Stomach (tissue), 9 donors: Measurements from ENCODE around the gene CSDE1. TPM values are rescaled to one million over a fixed set of nuclear protein-coding genes. Genes with fewer than 3 reads are reported as not detected.

ENCODE experiments used
- DNase-seq, 2 donors: peaks; one replicate each; pipeline versions ENCODE4 v3.0.0 to v3.0.0-alpha.2; 2013 to 2019
- H3K27ac ChIP-seq, 5 donors: fragments of 200-600 bp in 4 of 5; sonication (generic) in 4 of 5; one replicate each; pipeline ENCODE4 v1.5.1; 2013 to 2019; ENCODE audit warnings: mild to moderate bottlenecking in 1 of 5, moderate library complexity in 1 of 5
- H3K27me3 ChIP-seq, 3 donors: fragments of 200-600 bp; sonication (generic); one replicate each; pipeline ENCODE4 v1.5.1; 2017 to 2019; ENCODE audit warnings: mixed run types in 1 of 3
- H3K36me3 ChIP-seq, 4 donors: fragments of 200-600 bp; sonication (generic); 1 replicate in 3 of 4; 2 replicates in 1 of 4; pipeline ENCODE4 v1.5.1; 2016 to 2019
- H3K4me1 ChIP-seq, 4 donors: fragments of 200-600 bp; sonication (generic); one replicate each; pipeline ENCODE4 v1.5.1; 2016 to 2019
- H3K4me3 ChIP-seq, 4 donors: fragments of 200-600 bp; sonication (generic) in 3 of 4; one replicate each; pipeline ENCODE4 v1.5.1; 2016 to 2019; ENCODE audit warnings: mild to moderate bottlenecking in 1 of 4
- H3K9me3 ChIP-seq, 4 donors: fragments of 200-600 bp; sonication (generic); one replicate each; pipeline ENCODE4 v1.5.1; 2016 to 2019
- CTCF ChIP-seq, 7 experiments: fragments of 450-650 bp in 4 of 7; fragments of 200-600 bp in 3 of 7; sonication (generic) in 3 of 7; IDR thresholded peaks; one replicate each; pipeline ENCODE4 v1.5.1; 2016 to 2019; ENCODE audit warnings: antibody characterized with exemption in 7 of 7, control low read depth in 2 of 7, mild to moderate bottlenecking in 1 of 7
- EP300 ChIP-seq: sonication (generic); formaldehyde crosslinking; IDR thresholded peaks from one replicate; pipeline ENCODE4 v1.6.1; 2017; ENCODE audit warnings: antibody characterized with exemption
- POLR2A ChIP-seq, 4 donors: fragments of 450-650 bp; IDR thresholded peaks; one replicate each; pipeline ENCODE4 v1.6.1; 2016; ENCODE audit warnings: antibody characterized with exemption in 4 of 4, control low read depth in 2 of 4, mild to moderate bottlenecking in 1 of 4, moderate library complexity in 1 of 4
- POLR2AphosphoS5 ChIP-seq, 3 donors: sonication (generic); formaldehyde crosslinking; IDR thresholded peaks; one replicate each; pipeline ENCODE4 v1.6.1; 2016; ENCODE audit warnings: antibody characterized with exemption in 3 of 3
- WGBS, 5 donors: extraction: QIAGEN DNeasy Blood & Tissue Kit in 3 of 5; methylation state at CpG; one replicate each; pipeline versions ENCODE4 v1.1.5 to v1.1.7; 2013 to 2018; 5-methylcytosine and 5-hydroxymethylcytosine counted together
- intact Hi-C: fragments of 100-400 bp; cut with DNase I; formaldehyde crosslinking; loops from one replicate; pipeline ENCODE4 v1.15.1; 2023; ENCODE audit warnings: low total_unique reads
- polyA plus RNA-seq, 3 donors: library from polyadenylated mRNA; stranded (reverse); fragments of 200-250 nt; gene quantifications; one replicate each; pipeline ENCODE4 v1.2.3, GENCODE V29; 2013
- total RNA-seq, 5 donors: library from RNA; depleted of rRNA; stranded (reverse); fragments of >200 nt; gene quantifications; one replicate each; pipeline versions ENCODE4 v1.1.0 to v1.2.3, GENCODE V29; 2014 to 2016
- donor health status: healthy with polysubstance abuse.
- donor health status: Bipolar disorder and iron deficiency.
- donor health status: healthy.

CSDE1 gene
- total and polyA plus RNA-seq, 8 donors: 129 to 679 (median 374) TPM

GRCh38 chr1:114700036-114700600 lies 57.7 kb downstream of the CSDE1 start:
- WGBS, 5 donors: 57 to 63% (median 61%) methylated on average over 4 of the region's 4 CpGs
- TF ChIP-seq CTCF (IDR thresholded peaks at IDR 0.05) (no peak), POLR2AphosphoS5 (IDR thresholded peaks at IDR 0.05) (no peak), EP300 (no peak), POLR2A (IDR thresholded peaks at IDR 0.05) (no peak)
- no peak overlapping the region for H3K27ac ChIP-seq
- intact Hi-C loops: no loop called here
- no peaks in the 10 kb centered on the region for H3K9me3 ChIP-seq
- no peak for DNase-seq
- H3K27me3 ChIP-seq: no peaks in the 10 kb centered on the region
- peaks cover 0 to 10% (median 4%) of the 10 kb centered on the region in 4 donors for H3K36me3 ChIP-seq
- H3K4me1 ChIP-seq: no peaks in the 10 kb centered on the region
- no peak overlapping the region for H3K4me3 ChIP-seq

- Histone ChIP-seq H3K9me3 (no peaks in the 10 kb centered on the region), H3K4me3 (no peak overlapping the region), H3K36me3 (no peaks in the 10 kb centered on the region), H3K27ac (no peak overlapping the region), H3K4me1 (no peaks in the 10 kb centered on the region), H3K27me3 (peaks cover 0 to 3% (median 0%) of the 10 kb centered on the region in 3 donors)
- TF ChIP-seq POLR2A (IDR thresholded peaks at IDR 0.05): no peak
- no peak for TF ChIP-seq CTCF (IDR thresholded peaks at IDR 0.05)
- no peak for TF ChIP-seq EP300
- no peak for TF ChIP-seq POLR2AphosphoS5 (IDR thresholded peaks at IDR 0.05)
- no peak for DNase-seq
- intact Hi-C loops: no loop called here
Measured at GRCh38 chr1:114696810-114697209, 61.0 kb downstream of the CSDE1 start.

- WGBS, 5 donors: 71 to 84% (median 81%) methylated on average over 6 of the region's 6 CpGs
- Histone ChIP-seq H3K4me3 (no peak within 1 kb of the TSS), H3K36me3 (no peaks in the 10 kb centered on the region), H3K9me3 (no peaks in the 10 kb centered on the region), H3K27me3 (peaks cover 0 to 3% (median 0%) of the 10 kb centered on the region in 3 donors), H3K4me1 (no peaks in the 10 kb centered on the region), H3K27ac (no peak within 1 kb of the TSS)
- DNase-seq: no peak
- intact Hi-C loops: no loop called here
- TF ChIP-seq CTCF (IDR thresholded peaks at IDR 0.05): no peak
- no peak for TF ChIP-seq POLR2AphosphoS5 (IDR thresholded peaks at IDR 0.05)
- no peak for TF ChIP-seq EP300
- no peak for TF ChIP-seq POLR2A (IDR thresholded peaks at IDR 0.05)
Measured at GRCh38 chr1:114695430-114696058, 62.2 kb downstream of the CSDE1 start, which contains the start of gene AMPD1. Gene AMPD1 (minus strand): TSS chr1:114695546. CDS start chr1:114695471, 75 bp downstream.

- intact Hi-C loops: no loop called here
- H3K4me3 ChIP-seq: no peak overlapping the region
- TF ChIP-seq POLR2A (IDR thresholded peaks at IDR 0.05) (no peak), EP300 (no peak), CTCF (IDR thresholded peaks at IDR 0.05) (no peak), POLR2AphosphoS5 (IDR thresholded peaks at IDR 0.05) (no peak)
- peaks cover 0 to 3% (median 0%) of the 10 kb centered on the region in 3 donors for H3K27me3 ChIP-seq
- no peaks in the 10 kb centered on the region for H3K4me1 ChIP-seq
- no peak overlapping the region for H3K27ac ChIP-seq
- DNase-seq: no peak
- WGBS, 5 donors: 79 to 86% (median 84%) methylated on average over 9 of the region's 9 CpGs
- no peaks in the 10 kb centered on the region for H3K9me3 ChIP-seq
- no peaks in the 10 kb centered on the region for H3K36me3 ChIP-seq
Measured at GRCh38 chr1:114694540-114695310, 63.1 kb downstream of the CSDE1 start.
